D341Med (cell line): ENCODE results near the gene CCDC112.
"Not testable (repeated sequence)": the region's sequence is repeated elsewhere in the genome, so short reads cannot be mapped to it uniquely, and the experiment has no call there.

Experiments
- DNase-seq: peaks from one replicate; pipeline ENCODE4 v3.0.0; 2012; ENCODE audit warnings: low spot score

Gene CCDC112

DNA sequence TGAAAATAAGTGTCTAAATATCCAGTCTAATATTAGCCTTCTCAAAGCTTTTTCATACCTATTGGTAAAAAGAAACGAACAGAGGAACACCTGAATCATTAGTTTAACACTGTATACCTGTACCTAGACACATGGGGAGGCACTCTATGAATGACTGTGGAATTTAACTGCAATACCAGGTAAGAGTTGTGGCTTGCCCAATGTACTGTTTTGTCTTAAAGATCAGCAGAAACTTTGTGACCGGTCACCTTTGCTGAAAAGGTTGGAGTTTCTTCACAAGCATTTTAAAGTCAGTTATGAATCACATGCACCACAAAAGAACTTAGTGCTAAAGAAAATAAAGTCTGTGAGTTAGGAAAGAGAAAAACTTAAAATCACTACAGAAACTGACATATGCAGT lies 36.2 kb downstream of the CCDC112 start:
- DNase-seq: no peak

DNA sequence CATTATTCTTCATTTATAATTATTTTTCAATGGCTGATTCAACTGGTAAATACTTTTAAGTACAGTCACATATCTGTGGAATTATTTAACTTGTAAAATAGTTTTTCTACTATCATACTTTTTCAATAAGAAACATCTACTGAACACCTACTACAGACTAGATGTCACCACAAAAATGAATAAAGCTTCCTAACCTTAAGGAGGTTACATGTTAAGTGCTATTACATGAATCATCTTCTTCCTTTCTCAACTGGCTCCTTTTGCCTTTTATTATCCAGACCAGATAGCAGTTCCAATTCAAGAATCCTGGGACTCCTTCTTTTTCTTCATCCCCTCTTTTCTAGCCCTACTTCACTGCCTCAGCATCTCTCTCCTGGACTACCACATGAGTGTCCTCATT lies 38.5 kb downstream of the CCDC112 start:
- no peak for DNase-seq

GRCh38 chr5:115249379-115249778 lies 47.1 kb downstream of the CCDC112 start:
- not testable (repeated sequence) for DNase-seq

DNA sequence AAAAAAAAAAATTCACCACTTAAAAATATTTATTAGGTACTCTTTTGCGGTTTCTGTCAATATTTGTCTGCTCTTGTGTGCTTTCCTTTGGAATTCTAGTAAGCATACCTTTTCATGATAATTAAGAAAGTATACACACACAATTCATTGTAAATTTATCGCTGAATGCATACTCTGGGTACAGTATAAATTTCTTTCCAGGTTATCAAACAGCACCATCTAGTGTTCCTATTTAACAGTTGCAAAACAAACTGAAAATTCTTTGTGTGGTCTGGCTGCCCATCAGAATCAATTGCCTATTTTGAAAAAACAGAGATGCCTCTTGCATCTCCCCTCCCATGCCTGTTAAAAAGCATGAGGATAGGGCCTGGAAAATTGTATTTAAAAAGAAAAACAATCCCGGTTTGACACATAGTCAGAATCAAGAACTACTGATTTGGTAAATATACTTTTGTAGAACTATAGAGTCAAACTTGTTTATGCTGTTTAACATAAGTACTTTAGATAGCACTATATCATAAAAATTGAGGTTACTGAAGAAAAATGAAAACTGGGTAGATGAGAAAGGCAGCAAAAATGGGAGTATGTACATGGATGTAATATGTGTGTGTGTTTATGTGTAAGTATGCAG lies 50.0 kb downstream of the CCDC112 start:
- peak; percentile 45 for DNase-seq

GRCh38 chr5:115243412-115243811 lies 53.0 kb downstream of the CCDC112 start:
- no peak for DNase-seq

- DNase-seq: no peak
Observed at GRCh38 chr5:115241881-115242642, 54.4 kb downstream of the CCDC112 start.

DNA sequence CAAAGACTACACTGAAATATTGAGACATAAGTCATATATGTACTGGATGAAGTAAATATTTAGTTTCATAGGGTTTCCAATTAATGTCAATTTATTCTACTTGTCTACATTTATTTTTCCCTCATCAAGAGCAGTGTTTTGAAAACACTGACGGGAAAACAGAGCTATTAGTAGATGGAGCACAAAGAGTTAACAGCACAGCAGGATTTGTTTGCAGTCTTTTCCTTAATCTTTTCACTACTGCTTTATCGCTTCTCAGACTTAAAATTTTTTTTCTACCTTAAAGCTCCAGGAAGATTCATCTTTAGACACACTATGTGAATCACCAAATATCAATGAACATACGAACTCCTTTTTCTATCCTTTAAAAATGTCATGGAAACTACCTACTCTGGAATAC lies 59.4 kb downstream of the CCDC112 start:
- no peak for DNase-seq

DNA sequence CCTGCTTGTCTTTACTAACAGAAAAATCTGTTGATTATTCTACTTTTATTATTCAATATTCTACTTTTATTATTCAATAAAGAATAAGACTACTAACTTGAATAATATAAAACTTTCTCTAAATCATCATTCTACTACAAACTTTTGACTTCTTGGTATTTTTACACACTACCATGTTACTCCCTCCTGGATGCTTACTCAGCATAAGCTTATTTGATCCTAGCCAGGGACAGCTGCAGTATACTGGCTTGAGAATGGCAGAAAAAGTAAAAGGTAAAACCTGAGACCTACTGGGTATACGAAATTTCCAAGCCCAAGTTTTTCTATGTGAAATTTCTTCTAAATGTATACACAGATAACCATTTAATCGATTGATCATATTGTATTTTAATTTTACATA lies 59.9 kb downstream of the CCDC112 start:
- DNase-seq: no peak

DNA sequence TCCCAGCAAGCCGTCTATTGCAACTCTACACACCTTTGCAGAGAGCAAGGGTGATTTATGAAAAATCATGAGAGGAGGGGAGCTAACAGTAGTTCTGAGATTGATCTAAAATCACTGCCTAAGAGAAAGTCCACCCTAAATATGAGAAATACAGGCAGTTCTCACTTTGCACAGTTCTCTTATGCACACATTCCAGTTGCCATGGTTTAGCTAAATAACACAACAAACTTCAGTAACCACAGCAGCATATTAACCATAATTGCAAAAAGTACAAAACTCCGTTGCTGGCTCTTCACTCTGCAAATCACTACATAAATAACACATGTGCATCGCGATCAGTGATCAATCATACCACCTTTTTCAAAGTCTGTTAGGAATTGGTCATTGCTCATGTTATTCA lies 64.9 kb downstream of the CCDC112 start:
- DNase-seq: no peak

DNA sequence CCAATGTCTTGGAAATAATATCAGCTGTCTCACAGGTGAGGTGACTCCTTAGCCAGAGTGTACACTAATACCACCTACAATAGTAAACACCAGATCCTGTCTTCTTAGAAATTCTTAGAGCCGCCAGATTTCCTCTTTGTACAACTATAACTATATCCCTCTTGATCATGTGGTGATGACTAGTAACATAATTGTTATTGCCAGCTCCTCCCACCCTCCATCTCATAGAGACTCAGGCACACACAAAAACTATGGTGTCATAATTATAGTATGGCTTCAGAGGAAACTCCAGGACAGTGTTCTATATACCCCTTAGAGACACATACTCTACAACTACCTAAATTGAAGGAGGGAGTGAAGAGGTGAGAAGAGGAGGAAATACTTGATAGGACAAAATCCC lies 66.8 kb downstream of the CCDC112 start:
- DNase-seq: no peak

- DNase-seq: no peak
Observed at GRCh38 chr5:115227281-115227680, 69.2 kb downstream of the CCDC112 start.
